Activated CD4-positive, alpha-beta T cell treated with anti-CD3 and anti-CD28 coated beads for 24 hours (primary cell): Measurements from ENCODE around the gene PTPRK.
"Not testable (repeated sequence)": the region's sequence is repeated elsewhere in the genome, so short reads cannot be mapped to it uniquely, and the experiment has no call there.

Experiments used
- DNase-seq, 2 donors: peaks; one replicate each; pipeline ENCODE4 v3.0.0-alpha.2; 2020; ENCODE audit warnings: low read depth in 2 of 2

Gene PTPRK

GRCh38 chr6:128443553-128443952 is 76.8 kb downstream of the PTPRK start:
- no peak for DNase-seq

- DNase-seq: no peak
Observed at GRCh38 chr6:128439627-128440026, 80.8 kb downstream of the PTPRK start.

GRCh38 chr6:128438393-128438792 is 82.0 kb downstream of the PTPRK start:
- DNase-seq: no peak

- DNase-seq: no peak
Observed at GRCh38 chr6:128437685-128438084, 82.7 kb downstream of the PTPRK start.

- not testable (repeated sequence) for DNase-seq
Observed at GRCh38 chr6:128434752-128435151, 85.6 kb downstream of the PTPRK start.

GRCh38 chr6:128432394-128432793 is 88.0 kb downstream of the PTPRK start:
- no peak for DNase-seq

- DNase-seq: no peak
Observed at GRCh38 chr6:128427139-128427538, 93.3 kb downstream of the PTPRK start.

GRCh38 chr6:128425856-128426255 is 94.5 kb downstream of the PTPRK start:
- no peak for DNase-seq

GRCh38 chr6:128422871-128423270 is 97.5 kb downstream of the PTPRK start:
- no peak for DNase-seq

GRCh38 chr6:128422200-128422599 is 98.2 kb downstream of the PTPRK start:
- DNase-seq: no peak

GRCh38 chr6:128421788-128422187 is 98.6 kb downstream of the PTPRK start:
- no peak for DNase-seq

- no peak for DNase-seq
Observed at GRCh38 chr6:128417698-128418097, 102.7 kb downstream of the PTPRK start.

- DNase-seq: no peak
Observed at GRCh38 chr6:128415387-128415786, 105.0 kb downstream of the PTPRK start.

- DNase-seq: no peak
Observed at GRCh38 chr6:128414943-128415342, 105.5 kb downstream of the PTPRK start.

- DNase-seq: no peak
Observed at GRCh38 chr6:128413291-128413690, 107.1 kb downstream of the PTPRK start.

- DNase-seq: no peak
Observed at GRCh38 chr6:128412680-128413079, 107.7 kb downstream of the PTPRK start.

- no peak for DNase-seq
Observed at GRCh38 chr6:128410584-128410983, 109.8 kb downstream of the PTPRK start.

- DNase-seq: no peak
Observed at GRCh38 chr6:128409003-128409402, 111.4 kb downstream of the PTPRK start.

GRCh38 chr6:128406453-128406852 is 113.9 kb downstream of the PTPRK start:
- DNase-seq: no peak

GRCh38 chr6:128403618-128404444 is 116.6 kb downstream of the PTPRK start:
- DNase-seq: no peak

- DNase-seq: no peak
Observed at GRCh38 chr6:128400875-128401274, 119.5 kb downstream of the PTPRK start.

GRCh38 chr6:128397996-128398395 is 122.4 kb downstream of the PTPRK start:
- no peak for DNase-seq

- DNase-seq: no peak
Observed at GRCh38 chr6:128395596-128395995, 124.8 kb downstream of the PTPRK start.

- no peak for DNase-seq
Observed at GRCh38 chr6:128395188-128395587, 125.2 kb downstream of the PTPRK start.
